SK-N-SH (cell line): Measurements from ENCODE around the gene PAM. TPM values are rescaled to one million over a fixed set of nuclear protein-coding genes. Genes with fewer than 3 reads are reported as not detected.

Experiments used
- CTCF ChIA-PET: fragments of 300-600, 350-600 bp; formaldehyde crosslinking; extraction: SDS; loops from one replicate; lab custom pipeline; 2021; lab: Yijun Ruan, JAX
- POLR2A ChIA-PET: fragments of 350-600 bp; sonication (Branson Sonifier 250); formaldehyde crosslinking; extraction: SDS; loops from one replicate; lab custom pipeline; 2020; ENCODE audit warnings: antibody characterized with exemption, inconsistent platforms; lab: Yijun Ruan, JAX
- DNase-seq: peaks from one replicate; pipeline ENCODE4 v3.0.0; 2012
- H2AFZ ChIP-seq: fragments of 200-600 bp; sonication (generic); 2 replicates; pipeline ENCODE4 v1.8.1; 2016; ENCODE audit warnings: antibody characterized with exemption, mild to moderate bottlenecking, low read depth
- H3F3A ChIP-seq: fragments of 200-600 bp; sonication (generic); replicated peaks from 2 replicates; pipeline ENCODE3; 2016; ENCODE audit warnings: antibody characterized with exemption, mild to moderate bottlenecking; ENCODE audit not compliant: insufficient read depth
- H3K27ac ChIP-seq, 2 experiments: fragments of 200-500 bp in 1 of 2; fragments of 200-600 bp in 1 of 2; sonication (Bioruptor generic) in 1 of 2; sonication (generic), shearing (Covaris generic) in 1 of 2; 2 replicates each; pipeline versions ENCODE4 v1.5.1 to v1.6.1; 2014 to 2016; ENCODE audit warnings: low read depth in 2 of 2, inconsistent platforms in 1 of 2, low read length in 1 of 2, mild to moderate bottlenecking in 1 of 2, mixed read lengths in 1 of 2
- H3K27me3 ChIP-seq: fragments of 200-600 bp; sonication (generic), shearing (Covaris generic); 2 replicates; pipeline ENCODE4 v1.6.1; 2016; ENCODE audit warnings: mixed run types; ENCODE audit not compliant: insufficient read depth
- H3K36me3 ChIP-seq, 2 experiments: fragments of 200-500 bp in 1 of 2; fragments of 200-600 bp in 1 of 2; sonication (Bioruptor generic) in 1 of 2; sonication (generic) in 1 of 2; replicated peaks in 1 of 2; 2 replicates each; pipeline versions ENCODE3 to v1.5.1; 2014 to 2016; ENCODE audit warnings: low read length in 1 of 2, mild to moderate bottlenecking in 1 of 2; ENCODE audit not compliant: insufficient read depth in 2 of 2, control insufficient read depth in 1 of 2
- H3K4me1 ChIP-seq, 2 experiments: fragments of 200-500 bp in 1 of 2; fragments of 200-600 bp in 1 of 2; sonication (Bioruptor generic) in 1 of 2; sonication (generic), shearing (Covaris generic) in 1 of 2; 2 replicates each; pipeline versions ENCODE4 v1.5.1 to v1.6.1; 2014 to 2016; ENCODE audit warnings: low read depth in 1 of 2, low read length in 1 of 2, mixed run types in 1 of 2; ENCODE audit not compliant: insufficient read depth in 2 of 2, control insufficient read depth in 1 of 2
- H3K4me2 ChIP-seq: fragments of 200-600 bp; sonication (generic), shearing (Covaris generic); 2 replicates; pipeline ENCODE4 v1.6.1; 2017; ENCODE audit warnings: mixed run types
- H3K4me3 ChIP-seq, 2 experiments: fragments of 200-500 bp in 1 of 2; fragments of 200-600 bp in 1 of 2; sonication (Bioruptor generic) in 1 of 2; sonication (generic), shearing (Covaris generic) in 1 of 2; 2 replicates each; pipeline versions ENCODE4 v1.5.1 to v1.8.1; 2014 to 2016; ENCODE audit warnings: low read depth in 2 of 2, inconsistent platforms in 1 of 2, low read length in 1 of 2, mild to moderate bottlenecking in 1 of 2, mixed read lengths in 1 of 2, moderate library complexity in 1 of 2
- H3K79me2 ChIP-seq: fragments of 200-600 bp; sonication (generic); 2 replicates; pipeline ENCODE4 v1.8.1; 2017; ENCODE audit warnings: mild to moderate bottlenecking; ENCODE audit not compliant: insufficient read depth
- H3K9ac ChIP-seq: fragments of 200-600 bp; sonication (generic); 2 replicates; pipeline ENCODE4 v1.6.1; 2017; ENCODE audit warnings: mixed run types
- H3K9me2 ChIP-seq: fragments of 200-600 bp; sonication (generic); 2 replicates; pipeline ENCODE4 v1.6.1; 2017; ENCODE audit warnings: mixed run types
- H3K9me3 ChIP-seq: fragments of 200-600 bp; sonication (generic); 2 replicates; pipeline ENCODE4 v1.6.1; 2017; ENCODE audit warnings: mixed run types, mild to moderate bottlenecking, moderate library complexity
- H4K20me1 ChIP-seq: fragments of 200-600 bp; sonication (generic); 2 replicates; pipeline ENCODE4 v1.6.1; 2017; ENCODE audit warnings: mild to moderate bottlenecking, mixed run types; ENCODE audit not compliant: insufficient read depth
- EP300 ChIP-seq, 2 experiments: IDR thresholded peaks; 2 replicates each; pipeline versions ENCODE4 v1.4.0 to v1.6.1; 2012; ENCODE audit warnings: borderline replicate concordance in 1 of 2, low read depth in 1 of 2, low read length in 1 of 2
- FOSL2 ChIP-seq: IDR thresholded peaks from 2 replicates; pipeline ENCODE4 v1.4.0; 2012; ENCODE audit warnings: low read depth, mild to moderate bottlenecking, moderate library complexity, borderline replicate concordance
- GABPA ChIP-seq: IDR thresholded peaks from 2 replicates; pipeline ENCODE4 v1.4.0; 2012; ENCODE audit warnings: low read depth, mild to moderate bottlenecking
- JUND ChIP-seq: IDR thresholded peaks from 2 replicates; pipeline ENCODE4 v1.4.0; 2012
- MAX ChIP-seq: IDR thresholded peaks from 2 replicates; pipeline ENCODE4 v1.4.0; 2012; ENCODE audit warnings: low read depth
- MEF2A ChIP-seq: IDR thresholded peaks from 2 replicates; pipeline ENCODE4 v1.4.0; 2012; ENCODE audit warnings: low read depth, borderline replicate concordance
- NFIC ChIP-seq: IDR thresholded peaks from 2 replicates; pipeline ENCODE4 v1.4.0; 2012; ENCODE audit warnings: borderline replicate concordance
- NRF1 ChIP-seq: IDR thresholded peaks from 2 replicates; pipeline ENCODE4 v1.6.1; 2012; ENCODE audit warnings: low read depth, mild to moderate bottlenecking, low read length
- POLR2AphosphoS5 ChIP-seq: IDR thresholded peaks from 2 replicates; pipeline ENCODE4 v1.6.1; 2012; ENCODE audit warnings: low read depth, low read length
- RXRA ChIP-seq: IDR thresholded peaks from 2 replicates; pipeline ENCODE4 v1.4.0; 2012; ENCODE audit warnings: low read depth, mild to moderate bottlenecking, borderline replicate concordance
- SMC3 ChIP-seq: IDR thresholded peaks from 2 replicates; pipeline ENCODE4 v1.6.1; 2012; ENCODE audit warnings: low read depth, low read length, improper control_type of control experiment
- TAF1 ChIP-seq: IDR thresholded peaks from 2 replicates; pipeline ENCODE4 v1.6.1; 2012; ENCODE audit warnings: low read depth, mild to moderate bottlenecking, low read length, moderate library complexity, borderline replicate concordance
- TCF12 ChIP-seq: IDR thresholded peaks from 2 replicates; pipeline ENCODE4 v1.4.0; 2012
- TEAD4 ChIP-seq: IDR thresholded peaks from 2 replicates; pipeline ENCODE4 v1.4.0; 2012; ENCODE audit warnings: mild to moderate bottlenecking, borderline replicate concordance; ENCODE audit not compliant: insufficient read depth
- YY1 ChIP-seq: IDR thresholded peaks from 2 replicates; pipeline ENCODE4 v1.4.0; 2012; ENCODE audit warnings: low read depth, mild to moderate bottlenecking
- WGBS: methylation state at CpG from one replicate; pipeline ENCODE4 v1.1.6; 2017; ENCODE audit warnings: low lambda C conversion rate; 5-methylcytosine and 5-hydroxymethylcytosine counted together
- polyA plus RNA-seq, 3 experiments: library from polyadenylated mRNA; depleted of rRNA; stranded (reverse); fragments of >200 nt; gene quantifications; 2 replicates each; pipeline ENCODE4 v1.2.3, GENCODE V29; 2012
- TF ChIP-seq, protein P1 (sequence below): IDR thresholded peaks from 2 replicates; pipeline ENCODE4; 2012
- TF ChIP-seq, protein P2 (sequence below): IDR thresholded peaks from 2 replicates; pipeline ENCODE4 v1.4.0; 2012; ENCODE audit warnings: low read depth, borderline replicate concordance

PAM gene
- polyA plus RNA-seq, 1 of the 3 experiments (the other 2 are of a cell fraction), result 507 TPM

GRCh38 chr5:102910240-102911226 is 155.4 kb downstream of the PAM start:
- peaks cover 64% of the 10 kb centered on the region for H3K79me2 ChIP-seq
- WGBS, result 18% methylated on average over 6 of the region's 6 CpGs
- ChIA-PET POLR2A (no interaction called here), CTCF (interaction anchor here (0.5 to 1.2 kb wide), 3 partner anchors 11 to 253 kb away, joined by 3 to 4 read pairs (median 3); no protein-coding TSS in a partner anchor)
- 0 out of 2 replicates have a peak, but pooled peaks have one; percentile 28 for TF ChIP-seq MEF2A
- TF ChIP-seq JUND, result peak; percentile 83
- TF ChIP-seq, protein P1, sequence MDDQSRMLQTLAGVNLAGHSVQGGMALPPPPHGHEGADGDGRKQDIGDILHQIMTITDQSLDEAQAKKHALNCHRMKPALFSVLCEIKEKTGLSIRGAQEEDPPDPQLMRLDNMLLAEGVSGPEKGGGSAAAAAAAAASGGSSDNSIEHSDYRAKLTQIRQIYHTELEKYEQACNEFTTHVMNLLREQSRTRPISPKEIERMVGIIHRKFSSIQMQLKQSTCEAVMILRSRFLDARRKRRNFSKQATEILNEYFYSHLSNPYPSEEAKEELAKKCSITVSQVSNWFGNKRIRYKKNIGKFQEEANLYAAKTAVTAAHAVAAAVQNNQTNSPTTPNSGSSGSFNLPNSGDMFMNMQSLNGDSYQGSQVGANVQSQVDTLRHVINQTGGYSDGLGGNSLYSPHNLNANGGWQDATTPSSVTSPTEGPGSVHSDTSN, result peak; percentile 68
- peak; percentile 48; the same call in 1 of the 2 replicates for TF ChIP-seq RXRA
- peak; percentile 71 for TF ChIP-seq TCF12
- TF ChIP-seq, protein P2, sequence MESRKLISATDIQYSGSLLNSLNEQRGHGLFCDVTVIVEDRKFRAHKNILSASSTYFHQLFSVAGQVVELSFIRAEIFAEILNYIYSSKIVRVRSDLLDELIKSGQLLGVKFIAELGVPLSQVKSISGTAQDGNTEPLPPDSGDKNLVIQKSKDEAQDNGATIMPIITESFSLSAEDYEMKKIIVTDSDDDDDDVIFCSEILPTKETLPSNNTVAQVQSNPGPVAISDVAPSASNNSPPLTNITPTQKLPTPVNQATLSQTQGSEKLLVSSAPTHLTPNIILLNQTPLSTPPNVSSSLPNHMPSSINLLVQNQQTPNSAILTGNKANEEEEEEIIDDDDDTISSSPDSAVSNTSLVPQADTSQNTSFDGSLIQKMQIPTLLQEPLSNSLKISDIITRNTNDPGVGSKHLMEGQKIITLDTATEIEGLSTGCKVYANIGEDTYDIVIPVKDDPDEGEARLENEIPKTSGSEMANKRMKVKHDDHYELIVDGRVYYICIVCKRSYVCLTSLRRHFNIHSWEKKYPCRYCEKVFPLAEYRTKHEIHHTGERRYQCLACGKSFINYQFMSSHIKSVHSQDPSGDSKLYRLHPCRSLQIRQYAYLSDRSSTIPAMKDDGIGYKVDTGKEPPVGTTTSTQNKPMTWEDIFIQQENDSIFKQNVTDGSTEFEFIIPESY, result no peak
- TF ChIP-seq TAF1, result no peak
- TF ChIP-seq NFIC, result peak; percentile 52; the same call in 1 of the 2 replicates
- TF ChIP-seq EP300 (IDR thresholded peaks at IDR 0.05; ENCODE audit: borderline replicate concordance in 1 of 2, low read depth in 1 of 2, low read length in 1 of 2), result peak in 1 of 2 experiments; percentile 69; a peak in 1 of 4 replicates
- TF ChIP-seq GABPA, result no peak
- TF ChIP-seq POLR2AphosphoS5, result peak; percentile 58; the same call in 1 of the 2 replicates
- 0 out of 2 replicates have a peak, but pooled peaks have one; percentile 56 for TF ChIP-seq TEAD4
- no peak for TF ChIP-seq YY1
- peak; percentile 86 for TF ChIP-seq FOSL2
- no peak for TF ChIP-seq SMC3
- TF ChIP-seq MAX, result no peak
- no peak for TF ChIP-seq NRF1
- H2AFZ ChIP-seq, result no peak overlapping the region
- no peaks in the 10 kb centered on the region for H3K9me3 ChIP-seq
- peak overlapping the region in 1 of 2 experiments; percentile 51; a peak in 2 of 4 replicates for H3K4me3 ChIP-seq
- H3K4me1 ChIP-seq, result peaks cover 0 to 14% of the 10 kb centered on the region in 2 experiments; a peak in 3 of 4 replicates
- peaks cover 19 to 29% of the 10 kb centered on the region in 2 experiments for H3K36me3 ChIP-seq
- peak overlapping the region; percentile 69 for H3K4me2 ChIP-seq
- H3K27ac ChIP-seq, result peak overlapping the region; percentile 87 to 92
- peak overlapping the region; percentile 41; the same call in 1 of the 2 replicates for H3K9ac ChIP-seq
- H3K9me2 ChIP-seq, result no peaks in the 10 kb centered on the region
- no peak for DNase-seq
- H3K27me3 ChIP-seq, result no peaks in the 10 kb centered on the region
- no peaks in the 10 kb centered on the region; the same call in 1 of the 2 replicates for H4K20me1 ChIP-seq
- peaks cover 39% of the 10 kb centered on the region for H3F3A ChIP-seq
